GM12873 (cell line): ENCODE data around the gene MEF2D.
A peak's percentile ranks its signal among the peaks of the same experiment; 100 is the strongest.

Source experiments
- TF ChIP-seq, protein P1 (sequence below): IDR thresholded peaks from 2 replicates; pipeline ENCODE4 v1.5.1; 2012; ENCODE audit warnings: low read depth, mild to moderate bottlenecking, moderate library complexity, low read length, control low read depth; ENCODE audit not compliant: insufficient read depth; ENCODE audit errors: missing control alignments

The MEF2D gene

DNA sequence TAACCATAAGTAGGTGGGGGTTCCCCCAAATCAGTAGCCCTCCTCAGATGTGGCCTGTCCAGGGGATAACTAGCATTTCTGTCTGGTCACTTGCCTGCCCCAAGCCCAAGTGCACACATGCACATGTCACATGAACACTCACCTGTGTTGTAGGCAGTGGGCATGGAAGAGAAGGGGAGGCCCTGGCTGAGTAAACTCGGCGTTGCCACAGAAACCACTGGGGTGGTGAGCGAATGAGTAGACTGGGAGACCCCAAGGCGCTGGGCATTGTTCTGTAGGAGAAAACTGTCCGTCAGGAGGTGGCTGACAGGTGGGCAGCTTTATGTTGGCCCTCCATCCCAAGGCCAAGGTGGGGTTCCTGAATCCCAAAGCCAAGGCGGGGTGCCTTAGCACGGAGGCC, 25.6 kb downstream of the MEF2D start:
- TF ChIP-seq, protein P1, sequence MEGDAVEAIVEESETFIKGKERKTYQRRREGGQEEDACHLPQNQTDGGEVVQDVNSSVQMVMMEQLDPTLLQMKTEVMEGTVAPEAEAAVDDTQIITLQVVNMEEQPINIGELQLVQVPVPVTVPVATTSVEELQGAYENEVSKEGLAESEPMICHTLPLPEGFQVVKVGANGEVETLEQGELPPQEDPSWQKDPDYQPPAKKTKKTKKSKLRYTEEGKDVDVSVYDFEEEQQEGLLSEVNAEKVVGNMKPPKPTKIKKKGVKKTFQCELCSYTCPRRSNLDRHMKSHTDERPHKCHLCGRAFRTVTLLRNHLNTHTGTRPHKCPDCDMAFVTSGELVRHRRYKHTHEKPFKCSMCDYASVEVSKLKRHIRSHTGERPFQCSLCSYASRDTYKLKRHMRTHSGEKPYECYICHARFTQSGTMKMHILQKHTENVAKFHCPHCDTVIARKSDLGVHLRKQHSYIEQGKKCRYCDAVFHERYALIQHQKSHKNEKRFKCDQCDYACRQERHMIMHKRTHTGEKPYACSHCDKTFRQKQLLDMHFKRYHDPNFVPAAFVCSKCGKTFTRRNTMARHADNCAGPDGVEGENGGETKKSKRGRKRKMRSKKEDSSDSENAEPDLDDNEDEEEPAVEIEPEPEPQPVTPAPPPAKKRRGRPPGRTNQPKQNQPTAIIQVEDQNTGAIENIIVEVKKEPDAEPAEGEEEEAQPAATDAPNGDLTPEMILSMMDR = no peak

DNA sequence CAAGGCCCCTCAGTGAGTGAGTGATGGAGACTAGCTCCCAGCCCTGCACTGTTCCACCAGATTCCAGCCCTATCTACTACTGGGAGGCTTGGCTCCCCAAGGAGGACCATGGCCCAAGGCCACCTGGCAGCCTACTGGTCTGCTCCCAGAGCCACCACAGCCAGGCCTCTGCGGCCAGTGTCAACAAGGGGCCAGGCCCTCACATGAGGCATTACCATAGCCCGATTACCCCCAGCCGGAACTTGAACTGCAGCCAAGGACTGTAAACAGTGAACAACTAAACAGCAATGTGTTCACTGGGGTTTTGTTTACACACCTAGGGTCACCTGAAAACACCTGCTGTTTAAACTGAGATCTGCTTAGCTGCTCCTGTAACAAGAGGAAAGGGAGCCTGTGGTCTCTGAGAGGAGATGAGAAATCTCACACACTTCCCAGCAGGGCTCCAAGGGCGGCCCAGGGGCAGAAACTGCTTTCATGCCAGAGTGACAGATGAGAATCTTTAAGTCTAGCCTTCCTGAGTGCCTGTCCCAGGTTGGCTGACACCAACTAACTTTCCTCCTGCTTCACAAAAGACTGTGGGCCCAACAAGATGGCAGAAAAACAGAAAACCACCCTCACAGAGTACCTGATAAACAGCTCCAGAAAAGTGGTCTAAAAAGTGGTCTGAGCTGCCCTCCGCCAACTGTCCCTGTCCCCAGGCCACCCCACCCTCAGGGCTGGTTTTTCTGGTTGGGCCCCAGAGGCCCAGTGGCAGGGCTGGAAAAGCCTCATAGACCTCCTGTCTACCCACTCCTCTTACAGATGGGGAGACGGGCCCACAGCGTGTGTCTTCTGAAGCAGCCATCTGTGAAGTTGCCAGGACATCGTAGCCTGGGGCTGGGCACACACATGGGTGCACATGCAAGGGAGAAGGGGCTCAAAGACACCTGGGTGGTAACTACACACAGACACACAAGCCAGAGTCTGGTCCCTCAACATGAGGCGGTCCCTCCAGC, 28.8 kb downstream of the MEF2D start:
- TF ChIP-seq, protein P1 = no peak

DNA sequence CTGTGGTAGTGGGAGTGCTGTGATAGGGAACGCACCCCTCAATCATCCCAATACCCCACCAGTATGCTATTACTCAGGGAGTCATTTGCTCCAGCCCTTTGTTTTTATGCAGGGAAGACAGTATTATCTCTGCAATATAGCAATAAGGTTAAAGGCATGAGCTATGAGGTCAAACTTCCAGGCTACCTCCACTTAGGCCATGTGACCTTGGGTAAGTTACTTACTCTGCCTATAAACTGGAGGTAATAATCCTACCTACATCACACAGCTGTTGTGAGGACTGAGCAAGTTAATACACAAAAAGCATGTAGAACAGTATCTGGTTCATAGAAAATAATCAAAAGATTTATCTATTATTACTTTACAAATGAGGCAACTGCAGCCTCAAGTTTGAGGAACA, 30.1 kb downstream of the MEF2D start:
- TF ChIP-seq, protein P1 = no peak

DNA sequence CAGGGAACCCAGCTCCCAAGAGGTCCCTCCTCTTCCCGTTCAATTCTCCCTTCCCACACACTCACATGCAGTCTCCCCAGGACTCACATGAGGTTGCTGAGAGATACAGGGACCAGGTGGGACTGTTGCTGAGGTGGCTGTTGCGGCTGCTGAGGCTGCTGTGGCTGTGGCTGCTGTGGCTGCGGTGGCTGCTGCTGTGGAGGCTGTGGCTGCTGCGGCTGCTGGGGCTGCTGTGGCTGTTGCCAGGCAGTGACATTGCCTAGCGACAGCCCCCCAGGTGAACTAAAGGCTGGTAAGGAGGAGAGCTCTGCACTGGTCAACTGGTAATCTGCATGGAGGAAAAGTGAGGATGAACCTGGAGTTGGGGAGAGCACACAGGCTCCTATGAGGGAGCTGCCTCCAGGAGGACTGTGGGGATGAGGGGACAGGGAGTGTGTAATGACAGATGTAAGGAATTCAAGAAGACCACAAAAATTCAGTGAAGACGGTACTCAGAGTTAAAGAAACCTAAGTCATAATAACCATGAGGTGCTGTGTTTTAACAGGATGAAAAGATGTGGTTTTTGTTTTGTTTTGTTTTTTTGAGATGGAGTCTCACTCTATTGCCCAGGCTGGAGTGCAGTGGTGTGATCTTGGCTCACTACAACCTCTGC, 31.8 kb downstream of the MEF2D start:
- TF ChIP-seq, protein P1 = no peak

DNA sequence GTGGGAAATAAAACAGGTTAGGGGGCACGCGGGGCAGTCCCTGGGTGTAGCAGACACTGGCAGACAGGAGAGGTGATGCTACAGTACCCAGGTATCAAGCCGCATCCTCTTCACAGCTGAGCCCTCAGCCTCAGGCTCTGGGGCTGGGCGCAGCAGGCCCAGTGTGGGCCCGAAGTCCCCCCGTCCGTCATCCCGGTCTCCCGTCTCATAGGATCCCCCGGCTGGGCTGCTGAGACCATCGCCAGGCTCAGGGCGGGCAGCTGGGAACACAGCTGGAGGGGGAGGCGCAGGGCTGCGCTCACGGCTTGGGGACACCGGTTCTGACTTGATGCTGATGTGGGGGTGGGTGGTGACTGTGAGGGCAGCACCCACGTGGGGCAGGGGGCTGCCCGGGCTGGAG, 32.7 kb downstream of the MEF2D start:
- TF ChIP-seq, protein P1 = no peak

DNA sequence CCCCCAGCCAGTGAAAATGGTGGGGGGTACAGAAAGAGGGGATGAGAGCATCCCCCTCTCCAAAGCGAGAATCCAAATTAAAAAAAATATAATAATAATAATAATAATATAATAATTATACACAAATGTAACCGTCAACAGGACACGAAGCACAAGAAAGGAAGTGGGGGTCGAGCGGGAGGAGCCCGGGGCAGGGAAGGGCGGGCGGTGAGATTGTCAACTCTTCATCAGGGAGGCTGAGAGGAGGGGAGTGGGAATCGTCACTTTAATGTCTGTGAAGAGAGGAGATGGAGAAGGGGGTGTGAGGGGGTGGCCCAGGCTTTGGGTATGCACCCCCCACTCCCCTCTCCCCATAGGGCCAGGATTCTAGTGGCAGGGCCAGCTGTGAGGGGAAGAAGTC, 33.2 kb downstream of the MEF2D start:
- TF ChIP-seq, protein P1 = no peak

DNA sequence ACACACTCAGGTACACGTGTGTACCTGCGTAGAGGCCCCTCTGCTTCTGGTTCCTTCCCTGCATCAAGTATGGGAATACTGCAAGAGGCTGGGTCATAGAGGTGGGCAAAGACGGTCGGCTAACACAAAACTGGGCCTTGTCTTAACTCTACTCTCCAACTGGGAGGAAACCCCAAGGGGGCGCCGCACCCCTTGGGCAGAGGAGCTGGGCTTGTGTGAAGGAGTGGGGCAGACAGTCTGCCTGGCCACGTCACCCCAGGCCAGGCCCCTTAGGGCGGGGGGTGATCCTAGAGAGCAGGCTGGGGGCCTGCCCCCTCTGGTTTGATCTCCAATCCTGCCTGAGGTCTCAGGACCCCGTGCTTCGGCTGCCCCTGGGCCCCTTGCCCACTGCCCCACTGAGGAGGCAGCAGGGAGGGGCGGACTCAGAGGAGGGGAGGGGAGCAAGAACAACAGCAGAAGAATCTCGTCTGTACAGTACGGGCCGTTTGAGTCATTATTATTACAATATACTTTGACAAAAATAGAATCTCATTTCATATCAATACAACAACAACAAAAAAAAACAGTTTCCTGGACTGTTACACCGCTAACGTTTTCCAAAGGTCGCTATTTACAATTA, 34.7 kb downstream of the MEF2D start:
- TF ChIP-seq, protein P1 = peak; percentile 32
